Progenitor cell of endocrine pancreas (in vitro differentiated cells): Measurements from ENCODE around the gene RHCG. TPM values are rescaled to one million over a fixed set of nuclear protein-coding genes. Genes with fewer than 3 reads are reported as not detected.

Source experiments
- DNase-seq: peaks from one replicate; pipeline ENCODE4 v3.0.0; 2021; ENCODE audit warnings: low spot score; ENCODE audit not compliant: unreplicated experiment
- H3K27ac Mint-ChIP-seq: 2 replicates; pipeline ENCODE4 v1.8.0; 2021; ENCODE audit warnings: mild to moderate bottlenecking, moderate library complexity, mixed read lengths
- H3K27me3 Mint-ChIP-seq: 2 replicates; pipeline ENCODE4 v1.8.0; 2021; ENCODE audit warnings: mixed read lengths
- H3K36me3 Mint-ChIP-seq: 2 replicates; pipeline ENCODE4 v1.8.0; 2022; ENCODE audit warnings: mixed read lengths; ENCODE audit not compliant: insufficient read depth
- H3K4me1 Mint-ChIP-seq: 2 replicates; pipeline ENCODE4 v1.8.0; 2021; ENCODE audit warnings: low read depth, mixed read lengths
- H3K4me3 Mint-ChIP-seq: 2 replicates; pipeline ENCODE4 v1.8.0; 2021; ENCODE audit warnings: low read depth, mild to moderate bottlenecking, moderate library complexity, mixed read lengths
- H3K9me3 Mint-ChIP-seq: 2 replicates; pipeline ENCODE4 v1.8.0; 2021; ENCODE audit warnings: low read depth, mixed read lengths
- CTCF ChIP-seq: fragments of 200-600 bp; sonication (generic); IDR thresholded peaks from one replicate; pipeline ENCODE4 v1.5.0; 2021; ENCODE audit warnings: antibody characterized with exemption, mild to moderate bottlenecking; ENCODE audit not compliant: unreplicated experiment
- total RNA-seq: library from RNA; stranded (reverse); gene quantifications from 2 replicates; pipeline ENCODE4 v1.2.1, GENCODE V29; 2021

Gene RHCG
- total RNA-seq, 1 donor from 2014 or later: not detected

GRCh38 chr15:89514186-89514585, 17.8 kb upstream of the RHCG start:
- no peaks in the 10 kb centered on the region for H3K36me3 Mint-ChIP-seq
- H3K9me3 Mint-ChIP-seq: no peaks in the 10 kb centered on the region
- H3K27me3 Mint-ChIP-seq: peaks cover 44% of the 10 kb centered on the region
- H3K27ac Mint-ChIP-seq: no peak overlapping the region
- no peak for TF ChIP-seq CTCF
- H3K4me1 Mint-ChIP-seq: no peaks in the 10 kb centered on the region
- no peak overlapping the region for H3K4me3 Mint-ChIP-seq
- DNase-seq: no peak

- no peak for TF ChIP-seq CTCF
- peaks cover 44% of the 10 kb centered on the region for H3K27me3 Mint-ChIP-seq
- DNase-seq: no peak
- no peaks in the 10 kb centered on the region for H3K36me3 Mint-ChIP-seq
- no peak overlapping the region for H3K27ac Mint-ChIP-seq
- H3K4me1 Mint-ChIP-seq: no peaks in the 10 kb centered on the region
- no peaks in the 10 kb centered on the region for H3K9me3 Mint-ChIP-seq
- no peak overlapping the region for H3K4me3 Mint-ChIP-seq
Observed at GRCh38 chr15:89513284-89513683, 16.9 kb upstream of the RHCG start.

- no peaks in the 10 kb centered on the region for H3K36me3 Mint-ChIP-seq
- no peaks in the 10 kb centered on the region for H3K9me3 Mint-ChIP-seq
- DNase-seq: no peak
- H3K4me3 Mint-ChIP-seq: no peak overlapping the region
- no peak for TF ChIP-seq CTCF
- H3K4me1 Mint-ChIP-seq: no peaks in the 10 kb centered on the region
- H3K27ac Mint-ChIP-seq: no peak overlapping the region
- H3K27me3 Mint-ChIP-seq: peaks cover 44% of the 10 kb centered on the region
Observed at GRCh38 chr15:89512631-89513030, 16.2 kb upstream of the RHCG start.

GRCh38 chr15:89506026-89506686, 9.8 kb upstream of the RHCG start:
- H3K27me3 Mint-ChIP-seq: peaks cover 36% of the 10 kb centered on the region
- H3K4me1 Mint-ChIP-seq: no peaks in the 10 kb centered on the region
- H3K4me3 Mint-ChIP-seq: no peak overlapping the region
- H3K9me3 Mint-ChIP-seq: peaks cover 4% of the 10 kb centered on the region
- TF ChIP-seq CTCF: no peak
- no peak overlapping the region for H3K27ac Mint-ChIP-seq
- H3K36me3 Mint-ChIP-seq: no peaks in the 10 kb centered on the region
- DNase-seq: no peak

GRCh38 chr15:89504166-89504565, 7.8 kb upstream of the RHCG start:
- no peak overlapping the region for H3K4me3 Mint-ChIP-seq
- H3K36me3 Mint-ChIP-seq: no peaks in the 10 kb centered on the region
- no peak overlapping the region for H3K27ac Mint-ChIP-seq
- H3K4me1 Mint-ChIP-seq: no peaks in the 10 kb centered on the region
- DNase-seq: no peak
- TF ChIP-seq CTCF: no peak
- H3K9me3 Mint-ChIP-seq: peaks cover 4% of the 10 kb centered on the region
- H3K27me3 Mint-ChIP-seq: peaks cover 35% of the 10 kb centered on the region
